Inflammatory macrophage treated with lipopolysaccharide for 1 hour (primary cell): ENCODE results near the gene PASK.
"Not testable (repeated sequence)": the region's sequence is repeated elsewhere in the genome, so short reads cannot be mapped to it uniquely, and the experiment has no call there.

Source experiments
- DNase-seq, 2 donors: peaks; one replicate each; pipeline ENCODE4 v3.0.0-alpha.2; 2020 to 2022

PASK gene

GRCh38 chr2:241123816-241124536 is 25.3 kb downstream of the PASK start:
- DNase-seq = no peak

DNA sequence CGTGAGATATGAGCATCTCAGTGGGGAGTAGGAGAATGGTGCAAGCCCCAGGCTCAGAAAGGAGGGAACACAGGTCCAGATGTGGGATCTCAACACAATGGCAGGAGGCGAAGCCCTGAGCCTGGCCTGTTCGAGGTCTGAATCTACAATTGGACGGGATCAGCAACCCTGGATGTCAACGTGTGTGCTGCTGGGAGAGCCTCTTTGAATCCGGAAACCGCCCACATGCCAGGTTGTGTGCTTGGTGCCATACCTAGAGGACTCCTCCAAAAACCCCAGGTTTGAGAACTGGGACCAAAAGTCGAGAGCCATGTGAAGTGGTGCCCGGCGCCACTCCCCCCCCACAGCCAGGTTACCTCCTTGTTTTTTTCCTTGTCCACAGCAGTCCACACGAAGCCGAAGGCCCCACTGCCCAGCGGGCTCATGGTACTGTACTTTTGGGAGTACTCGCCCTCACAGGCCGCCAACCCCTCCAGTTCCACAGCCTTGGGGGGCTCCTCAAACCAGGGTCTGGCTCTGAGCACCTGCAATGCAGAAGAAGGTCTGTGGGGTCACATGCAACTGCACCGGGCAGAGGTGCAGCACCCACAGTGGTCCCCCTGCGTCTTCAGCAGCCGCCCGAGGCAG is 26.8 kb downstream of the PASK start:
- DNase-seq = no peak

GRCh38 chr2:241121008-241121407 is 28.3 kb downstream of the PASK start:
- no peak for DNase-seq

- no peak for DNase-seq
These were observed 28.8 kb downstream of the PASK start for GRCh38 chr2:241120440-241120839.

DNA sequence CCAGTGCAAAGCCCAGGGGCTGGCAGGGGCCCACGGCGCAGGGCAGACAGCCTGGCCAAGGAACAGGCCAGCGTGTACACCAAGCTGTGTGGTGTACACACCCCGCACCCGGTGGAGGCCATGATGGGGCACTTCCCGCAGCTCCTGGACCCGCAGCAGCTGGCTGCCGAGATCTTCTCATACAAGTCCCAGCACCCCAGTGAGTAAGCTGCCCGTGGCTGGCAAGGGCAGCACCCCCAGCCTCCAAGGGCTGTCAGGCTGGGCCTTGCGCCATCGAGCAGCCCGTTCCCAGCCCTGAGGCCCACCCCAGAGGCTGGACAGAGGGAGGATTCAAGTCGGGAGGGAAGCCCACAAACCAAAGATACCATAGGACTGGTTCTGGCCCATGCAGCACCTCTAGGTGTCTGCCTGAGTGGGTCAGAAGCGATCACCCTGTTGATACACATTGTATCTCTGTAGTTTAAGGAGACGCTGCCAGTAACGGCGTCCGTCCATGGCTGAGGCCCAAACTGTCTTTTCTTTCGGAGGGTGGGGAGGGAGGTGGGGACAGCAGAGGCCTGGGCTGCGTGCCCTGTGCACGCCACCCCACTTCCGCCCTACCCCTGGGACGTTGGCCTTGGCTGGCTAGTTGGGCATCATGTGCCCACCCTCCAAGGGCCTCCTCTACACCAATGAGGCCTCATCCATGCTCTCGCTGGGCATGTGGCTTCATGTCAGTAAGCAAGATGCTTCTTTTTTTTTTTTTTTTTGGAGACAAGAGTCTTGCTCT is 30.4 kb downstream of the PASK start:
- DNase-seq = no peak

GRCh38 chr2:241116606-241117560 is 32.4 kb downstream of the PASK start:
- no peak for DNase-seq

GRCh38 chr2:241115361-241115760 is 33.9 kb downstream of the PASK start:
- DNase-seq = no peak

GRCh38 chr2:241114836-241115235 is 34.4 kb downstream of the PASK start:
- DNase-seq = no peak

DNA sequence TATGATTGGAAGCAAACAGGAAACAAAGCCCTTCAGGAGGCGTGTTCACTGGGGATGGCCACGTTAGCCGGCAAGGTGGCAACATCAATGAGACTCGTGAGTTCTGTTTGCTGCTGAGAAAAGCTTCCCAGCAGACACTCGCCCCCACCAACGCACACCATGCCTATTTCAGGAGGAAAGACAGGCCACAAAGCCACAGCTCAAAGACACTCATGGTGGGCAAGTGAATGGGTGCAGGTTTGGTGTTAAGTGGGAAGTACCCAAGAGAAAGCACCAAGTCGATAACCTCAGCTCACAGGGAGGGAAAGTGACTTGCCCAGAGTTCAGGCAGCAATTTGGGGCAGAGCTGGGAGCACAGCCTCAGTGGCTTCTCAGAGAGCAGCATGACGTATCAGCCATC is 36.7 kb downstream of the PASK start:
- no peak for DNase-seq

GRCh38 chr2:241112046-241112445 is 37.2 kb downstream of the PASK start:
- DNase-seq = no peak

DNA sequence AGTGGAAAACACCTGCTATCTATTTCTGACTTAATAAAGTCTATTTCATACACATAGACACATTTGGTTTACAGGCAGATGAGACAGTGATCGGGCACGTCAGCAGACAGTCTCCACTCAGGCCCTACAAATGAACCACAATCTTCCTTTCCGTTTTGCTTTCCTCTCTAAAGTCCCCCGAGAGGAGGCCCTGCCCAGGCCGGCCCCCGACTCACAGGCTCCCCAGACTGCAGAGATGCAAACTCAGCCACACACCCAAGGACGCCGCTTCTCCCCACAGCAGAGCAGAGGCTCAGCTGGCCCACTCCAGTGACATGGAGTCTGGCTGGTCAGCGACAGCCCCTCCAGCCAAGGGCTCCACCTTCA is 37.8 kb downstream of the PASK start:
- DNase-seq = no peak

GRCh38 chr2:241110607-241111439 is 38.4 kb downstream of the PASK start:
- DNase-seq = no peak

DNA sequence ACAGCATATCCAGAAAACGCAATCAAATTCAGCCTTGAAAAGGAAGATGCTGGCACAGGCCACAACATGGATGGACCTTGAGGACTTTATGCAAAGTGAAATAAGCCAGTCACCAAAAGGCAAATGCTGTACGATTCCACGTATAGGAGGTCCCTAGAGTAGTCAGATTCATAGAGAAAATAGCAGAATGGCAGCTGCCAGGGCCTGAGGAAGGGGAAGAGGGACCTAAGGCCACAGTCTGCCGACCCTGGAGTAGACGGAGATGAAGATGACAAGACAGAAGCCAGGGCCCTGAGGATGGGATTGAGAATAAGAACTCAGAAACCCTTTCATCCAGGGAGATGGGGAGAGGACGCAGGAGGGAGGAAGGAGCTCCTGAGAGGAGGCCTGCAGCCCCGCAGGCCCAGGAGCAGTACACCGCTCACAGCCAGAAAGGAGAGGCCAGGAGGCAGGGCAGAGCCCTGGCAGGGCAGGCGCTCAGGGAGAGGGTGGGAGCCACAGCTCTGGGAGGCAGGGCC is 39.1 kb downstream of the PASK start:
- DNase-seq = no peak

DNA sequence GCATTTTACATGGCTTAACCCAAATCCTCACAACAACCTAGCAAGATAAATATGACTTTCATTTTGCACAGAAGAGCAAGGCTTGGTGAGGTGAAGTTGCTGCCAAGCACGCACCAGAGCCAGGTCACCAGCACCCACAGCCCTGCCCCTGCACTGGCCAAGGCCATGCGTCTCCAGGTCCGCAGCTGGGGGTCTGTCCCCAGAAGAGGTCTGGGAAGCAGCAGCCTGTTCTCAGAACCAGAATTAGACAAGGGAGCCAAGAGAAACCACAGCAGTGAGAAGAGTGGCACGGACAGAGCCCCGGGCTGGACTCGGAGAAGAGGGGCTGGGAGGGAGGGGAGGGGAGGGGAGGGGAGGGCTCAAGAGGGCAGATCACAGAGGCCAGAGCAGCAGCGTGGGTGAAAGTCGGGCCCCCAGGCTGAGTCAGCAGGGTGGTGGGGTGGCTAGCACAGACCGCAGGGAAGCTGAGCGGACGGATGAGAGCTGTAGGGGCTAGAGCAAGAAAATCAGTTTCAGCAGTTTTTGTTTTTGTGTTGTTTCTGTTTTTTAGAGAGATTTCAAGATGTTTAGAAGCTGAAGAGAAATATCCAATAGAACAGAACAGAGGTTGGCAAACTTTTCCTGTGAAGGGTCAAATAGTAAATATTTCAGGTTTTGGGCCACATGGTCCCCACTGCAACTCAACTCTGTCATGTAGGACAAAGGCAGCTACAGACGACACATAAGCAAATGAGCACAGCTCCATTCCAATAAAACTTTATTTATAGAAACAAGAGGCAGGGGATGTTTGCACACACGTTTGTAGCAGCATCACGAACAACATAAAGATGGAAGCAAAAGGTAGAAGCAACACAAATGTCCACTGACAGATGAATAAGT is 39.8 kb downstream of the PASK start:
- DNase-seq = no peak

GRCh38 chr2:241108271-241109209 is 40.7 kb downstream of the PASK start:
- DNase-seq = no peak

GRCh38 chr2:241107031-241107783 is 42.1 kb downstream of the PASK start:
- DNase-seq = no peak

DNA sequence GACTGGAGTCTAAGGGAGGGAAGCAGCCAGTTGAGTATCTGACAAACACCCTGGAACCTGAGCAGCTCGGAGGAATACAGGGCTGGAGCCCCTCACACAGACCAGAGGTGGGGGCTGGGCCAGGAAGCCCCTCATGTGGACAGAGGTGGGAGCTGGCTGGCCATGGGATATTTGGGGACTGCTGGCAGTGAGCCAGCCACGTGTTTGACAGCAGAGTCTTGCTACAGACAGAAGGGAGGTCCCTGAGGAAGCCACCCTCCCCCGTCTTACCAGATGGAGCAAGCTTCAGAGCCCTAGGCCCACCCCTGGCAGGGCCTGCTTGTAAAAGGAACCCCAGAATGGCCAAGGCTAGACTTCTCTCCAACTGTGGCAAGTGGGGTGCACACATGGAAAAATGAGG is 43.6 kb downstream of the PASK start:
- no peak for DNase-seq

- not testable (repeated sequence) for DNase-seq
These were observed 44.7 kb downstream of the PASK start for GRCh38 chr2:241104611-241105010.

GRCh38 chr2:241103176-241103595 is 46.1 kb downstream of the PASK start:
- DNase-seq = no peak
